ENCODE results near the gene KCNQ1.

The KCNQ1 gene

DNA sequence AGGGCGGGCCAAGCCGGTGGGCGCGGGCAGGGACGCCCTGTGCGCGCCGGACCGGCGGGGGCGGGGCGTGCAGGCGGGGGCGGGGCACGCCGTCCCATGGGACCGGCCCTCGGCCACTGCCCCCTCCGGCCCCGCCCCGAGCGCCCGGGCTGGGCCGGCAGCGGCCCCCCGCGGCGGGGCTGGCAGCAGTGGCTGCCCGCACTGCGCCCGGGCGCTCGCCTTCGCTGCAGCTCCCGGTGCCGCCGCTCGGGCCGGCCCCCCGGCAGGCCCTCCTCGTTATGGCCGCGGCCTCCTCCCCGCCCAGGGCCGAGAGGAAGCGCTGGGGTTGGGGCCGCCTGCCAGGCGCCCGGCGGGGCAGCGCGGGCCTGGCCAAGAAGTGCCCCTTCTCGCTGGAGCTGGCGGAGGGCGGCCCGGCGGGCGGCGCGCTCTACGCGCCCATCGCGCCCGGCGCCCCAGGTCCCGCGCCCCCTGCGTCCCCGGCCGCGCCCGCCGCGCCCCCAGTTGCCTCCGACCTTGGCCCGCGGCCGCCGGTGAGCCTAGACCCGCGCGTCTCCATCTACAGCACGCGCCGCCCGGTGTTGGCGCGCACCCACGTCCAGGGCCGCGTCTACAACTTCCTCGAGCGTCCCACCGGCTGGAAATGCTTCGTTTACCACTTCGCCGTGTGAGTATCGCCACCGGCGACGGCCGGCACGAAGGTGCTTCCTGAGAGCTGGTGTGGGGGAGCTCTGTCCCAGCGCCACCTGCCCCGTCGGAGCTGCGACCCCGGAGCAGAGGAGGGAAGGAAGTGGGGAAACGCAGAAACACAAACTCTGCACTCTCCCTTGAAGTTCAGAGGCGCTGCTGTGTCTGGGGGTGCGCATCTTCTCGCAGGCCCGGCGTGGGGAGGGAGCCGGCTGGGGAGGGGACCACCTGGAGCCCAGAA lies at the start of gene KCNQ1:
Gene KCNQ1, plus strand, starts transcription at position 188 of the 925 bp plus-strand sequence. Its CDS starts 91 bp downstream, at position 279.
- peak; percentile 80 for DNase-seq (ENCODE audit: insufficient read length, low spot score)
- no peak for FAIRE-seq

DNA sequence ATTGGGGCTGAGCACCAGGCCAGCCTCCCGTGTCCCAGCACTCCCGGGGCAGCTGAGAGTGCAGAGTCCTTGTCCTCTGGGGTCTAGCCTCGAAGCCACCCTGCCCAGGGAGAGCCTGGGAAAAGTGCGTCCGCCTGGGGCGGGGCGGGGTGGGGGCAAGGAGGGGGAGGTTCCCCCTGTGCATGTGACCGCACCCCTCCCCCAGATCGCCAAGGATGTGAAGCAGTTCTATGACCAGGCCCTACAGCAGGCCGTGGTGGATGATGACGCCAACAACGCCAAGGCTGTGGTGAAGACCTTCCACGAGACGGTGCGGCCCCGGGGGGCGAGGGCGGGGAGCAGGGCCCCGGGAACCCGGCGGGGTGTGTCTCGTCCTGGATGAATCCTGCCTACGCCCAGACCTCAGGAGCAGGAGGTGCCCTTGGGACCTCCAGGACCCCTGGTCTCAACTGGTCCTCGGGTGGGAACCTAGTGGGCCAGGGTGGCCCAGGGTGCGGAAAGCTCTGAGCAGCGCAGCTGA lies 49.5 kb upstream of the KCNQ1 start:
- no peak for DNase-seq (ENCODE audit: insufficient read length, low spot score)
- FAIRE-seq: no peak

DNA sequence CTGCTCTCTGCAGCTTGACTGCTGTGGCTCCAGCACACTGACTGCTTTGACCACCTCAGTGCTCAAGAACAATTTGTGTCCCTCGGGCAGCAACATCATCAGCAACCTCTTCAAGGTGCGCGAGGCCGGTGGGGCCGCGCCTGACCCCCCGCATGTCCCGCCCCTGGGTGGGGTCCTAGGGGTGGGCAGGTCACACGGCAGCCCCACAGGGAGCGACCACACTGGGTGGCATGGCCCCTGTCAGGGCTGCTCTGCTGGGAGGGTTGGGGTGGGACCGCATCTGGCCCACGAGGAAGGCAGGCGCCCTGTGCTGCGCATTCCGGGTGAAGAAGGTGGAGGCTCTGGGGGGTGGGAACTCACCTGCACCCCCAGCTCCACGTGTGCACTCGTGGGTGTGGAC lies 49.0 kb upstream of the KCNQ1 start:
- no peak for DNase-seq (ENCODE audit: insufficient read length, low spot score)
- FAIRE-seq: no peak

- FAIRE-seq (no peak), DNase-seq (ENCODE audit: insufficient read length, low spot score) (no peak)
These were observed 48.3 kb upstream of the KCNQ1 start for GRCh38 chr11:2396471-2396870.

GRCh38 chr11:2397005-2397404 lies 47.8 kb upstream of the KCNQ1 start:
- FAIRE-seq (no peak), DNase-seq (ENCODE audit: insufficient read length, low spot score) (no peak)

DNA sequence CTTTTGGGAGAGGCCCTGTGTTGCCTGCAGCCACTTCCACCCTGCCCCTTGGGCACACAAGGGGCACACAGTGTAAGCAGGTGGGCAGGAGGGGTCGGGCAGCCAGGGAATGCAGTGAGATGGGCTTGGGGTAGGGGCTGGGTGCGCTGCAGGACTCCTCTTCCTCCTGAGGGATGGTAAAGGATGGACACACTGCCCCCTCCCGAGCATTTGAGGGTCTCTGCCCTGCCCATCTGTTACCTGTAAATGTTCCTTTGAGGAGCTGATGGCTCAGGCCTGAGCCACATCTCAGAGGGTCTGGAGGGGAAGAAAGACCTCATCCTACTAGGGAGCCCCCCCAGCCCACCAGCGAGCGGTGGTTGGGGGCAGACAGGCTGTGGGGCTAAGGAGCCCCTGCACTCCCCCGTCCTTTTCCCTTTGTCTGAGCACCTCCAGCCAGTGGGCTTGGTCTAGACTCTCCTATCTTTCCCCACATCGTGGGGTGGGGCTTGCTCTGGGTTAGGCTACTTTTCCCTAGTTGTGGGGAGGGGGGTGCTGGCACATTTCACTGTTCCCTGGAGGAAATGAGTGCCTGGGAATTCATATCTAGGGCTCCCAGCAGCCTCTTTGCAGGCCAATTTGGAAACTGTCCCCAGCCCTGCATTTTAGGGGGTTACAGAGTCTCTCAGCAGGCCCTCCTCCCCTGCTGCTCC lies 46.0 kb upstream of the KCNQ1 start:
- FAIRE-seq: no peak
- DNase-seq (ENCODE audit: insufficient read length, low spot score): no peak

- FAIRE-seq (no peak), DNase-seq (ENCODE audit: insufficient read length, low spot score) (no peak)
These were observed 45.2 kb upstream of the KCNQ1 start for GRCh38 chr11:2399488-2400068.

DNA sequence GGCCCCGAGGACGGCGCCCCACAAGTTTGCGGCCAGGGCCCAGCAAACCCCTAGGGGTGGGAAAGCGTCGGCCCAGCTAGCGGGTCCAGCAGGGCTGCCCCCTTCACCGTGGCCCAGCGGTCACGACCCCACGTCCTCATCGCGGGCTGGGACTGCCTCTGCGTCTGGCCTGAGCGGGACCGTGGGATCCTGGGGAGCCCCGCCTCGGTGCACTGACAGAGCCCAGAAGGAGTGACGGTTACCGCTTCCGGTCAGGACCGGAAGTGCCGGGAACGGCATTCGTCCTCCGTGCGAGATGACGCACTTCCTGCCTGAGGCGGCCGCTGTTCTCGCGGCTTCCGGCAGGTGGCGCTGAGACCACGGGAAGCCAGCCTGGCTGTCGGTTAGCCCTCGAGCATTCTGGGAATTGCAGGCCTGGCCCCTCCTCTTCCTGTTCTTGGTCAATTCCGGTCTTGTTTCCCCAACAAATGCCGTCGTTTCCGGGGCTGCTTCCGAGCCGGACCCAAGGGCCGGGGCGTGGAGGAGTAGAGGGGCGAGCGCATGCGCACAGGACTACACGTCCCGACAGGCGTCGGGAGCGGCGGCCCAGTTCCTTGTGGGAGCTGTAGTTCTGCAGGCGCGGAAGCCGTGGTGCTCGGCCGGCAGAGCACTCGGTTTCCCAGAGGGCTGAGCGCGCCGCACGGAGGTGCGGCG lies 44.6 kb upstream of the KCNQ1 start, which contains the start of gene TSSC4:
Gene TSSC4, plus strand, starts transcription at position 682 of the 693 bp plus-strand sequence. CDS start 1,884 bp downstream, outside the sequence.
- peak; percentile 99 for FAIRE-seq

GRCh38 chr11:2400762-2401435 lies 43.9 kb upstream of the KCNQ1 start:
- DNase-seq (ENCODE audit: insufficient read length, low spot score) (no peak), FAIRE-seq (no peak)

More for the DNA sequence above, 44.6 kb upstream of the KCNQ1 start, which contains the start of gene TSSC4:
- DNase-seq (ENCODE audit: insufficient read length, low spot score): peak; percentile 100

DNA sequence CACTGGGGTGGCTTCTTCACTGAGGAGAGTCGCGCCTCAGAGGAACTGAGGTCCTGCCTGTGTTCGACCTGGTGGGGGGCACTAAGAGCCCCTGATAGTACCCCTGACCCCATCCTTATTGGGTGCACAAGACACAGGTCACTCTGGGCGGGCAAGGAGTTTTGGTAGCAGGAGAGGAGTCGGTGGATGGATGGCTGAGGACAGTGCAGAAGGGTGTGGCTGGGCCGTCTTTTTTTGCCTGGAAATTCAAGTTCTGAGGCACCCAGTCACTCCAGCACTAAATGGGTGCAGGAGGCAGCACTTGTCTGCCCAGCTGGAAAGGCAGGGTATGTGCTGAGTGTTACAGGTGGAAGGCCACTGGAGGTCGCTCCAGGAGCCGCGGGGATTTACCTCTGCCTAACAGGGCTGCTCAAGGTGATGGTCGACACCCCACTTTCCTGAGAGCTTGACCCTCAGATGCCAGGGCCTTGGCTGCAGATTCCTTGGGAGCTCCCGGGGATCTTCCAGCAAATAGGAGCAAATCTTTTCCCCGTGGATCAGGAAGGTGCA lies 43.3 kb upstream of the KCNQ1 start:
- DNase-seq (ENCODE audit: insufficient read length, low spot score) (no peak), FAIRE-seq (no peak)

DNA sequence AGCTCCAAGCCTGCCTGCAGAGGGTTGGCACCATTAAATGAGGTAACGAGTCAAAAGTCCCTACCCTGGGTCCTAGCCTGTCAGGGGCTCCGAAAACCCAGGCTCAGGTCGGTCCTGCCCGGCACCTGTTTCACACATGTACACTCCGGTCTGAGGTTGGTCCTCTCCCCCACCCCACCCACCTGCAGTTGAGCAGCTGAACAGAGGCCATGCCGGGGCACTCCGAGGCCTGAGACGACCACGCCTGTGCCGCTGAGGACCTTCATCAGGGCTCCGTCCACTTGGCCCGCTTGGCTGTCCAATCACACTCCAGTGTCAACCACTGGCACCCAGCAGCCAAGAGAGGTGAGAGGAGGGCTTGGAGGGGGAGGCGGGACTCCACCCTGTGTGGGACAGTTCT lies 42.7 kb upstream of the KCNQ1 start:
- DNase-seq (ENCODE audit: insufficient read length, low spot score) (no peak), FAIRE-seq (no peak)

DNA sequence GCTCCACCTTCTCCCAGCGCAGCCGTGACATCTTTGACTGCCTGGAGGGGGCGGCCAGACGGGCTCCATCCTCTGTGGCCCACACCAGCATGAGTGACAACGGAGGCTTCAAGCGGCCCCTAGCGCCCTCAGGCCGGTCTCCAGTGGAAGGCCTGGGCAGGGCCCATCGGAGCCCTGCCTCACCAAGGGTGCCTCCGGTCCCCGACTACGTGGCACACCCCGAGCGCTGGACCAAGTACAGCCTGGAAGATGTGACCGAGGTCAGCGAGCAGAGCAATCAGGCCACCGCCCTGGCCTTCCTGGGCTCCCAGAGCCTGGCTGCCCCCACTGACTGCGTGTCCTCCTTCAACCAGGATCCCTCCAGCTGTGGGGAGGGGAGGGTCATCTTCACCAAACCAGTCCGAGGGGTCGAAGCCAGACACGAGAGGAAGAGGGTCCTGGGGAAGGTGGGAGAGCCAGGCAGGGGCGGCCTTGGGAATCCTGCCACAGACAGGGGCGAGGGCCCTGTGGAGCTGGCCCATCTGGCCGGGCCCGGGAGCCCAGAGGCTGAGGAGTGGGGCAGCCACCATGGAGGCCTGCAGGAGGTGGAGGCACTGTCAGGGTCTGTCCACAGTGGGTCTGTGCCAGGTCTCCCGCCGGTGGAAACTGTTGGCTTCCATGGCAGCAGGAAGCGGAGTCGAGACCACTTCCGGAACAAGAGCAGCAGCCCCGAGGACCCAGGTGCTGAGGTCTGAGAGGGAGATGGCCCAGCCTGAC lies 41.7 kb upstream of the KCNQ1 start:
- DNase-seq (ENCODE audit: insufficient read length, low spot score): no peak
- no peak for FAIRE-seq

DNA sequence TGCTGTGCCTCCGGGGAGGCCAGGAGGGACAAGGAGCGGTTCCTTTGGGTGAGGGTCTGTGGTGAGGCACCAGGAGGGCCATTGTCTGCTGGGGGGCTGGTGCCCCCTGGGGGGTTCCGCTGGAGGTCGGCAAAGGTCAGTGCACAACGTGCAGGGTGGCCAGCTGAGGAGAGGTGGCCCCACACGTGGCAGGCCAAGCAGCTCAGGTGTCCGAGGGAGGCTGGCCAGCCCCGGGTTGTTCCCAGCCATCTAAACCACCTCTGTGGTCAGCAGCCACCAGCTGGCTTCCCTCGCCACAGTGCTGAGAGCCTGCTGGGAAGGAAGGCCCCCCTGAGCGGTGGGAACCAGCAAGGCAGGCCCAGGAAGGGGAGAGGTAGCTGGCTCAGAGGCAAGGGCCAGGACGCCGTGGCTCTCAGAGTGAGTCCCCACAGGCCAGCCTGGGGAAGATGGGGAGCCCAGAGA lies 40.0 kb upstream of the KCNQ1 start:
- DNase-seq (ENCODE audit: insufficient read length, low spot score) (no peak), FAIRE-seq (no peak)

DNA sequence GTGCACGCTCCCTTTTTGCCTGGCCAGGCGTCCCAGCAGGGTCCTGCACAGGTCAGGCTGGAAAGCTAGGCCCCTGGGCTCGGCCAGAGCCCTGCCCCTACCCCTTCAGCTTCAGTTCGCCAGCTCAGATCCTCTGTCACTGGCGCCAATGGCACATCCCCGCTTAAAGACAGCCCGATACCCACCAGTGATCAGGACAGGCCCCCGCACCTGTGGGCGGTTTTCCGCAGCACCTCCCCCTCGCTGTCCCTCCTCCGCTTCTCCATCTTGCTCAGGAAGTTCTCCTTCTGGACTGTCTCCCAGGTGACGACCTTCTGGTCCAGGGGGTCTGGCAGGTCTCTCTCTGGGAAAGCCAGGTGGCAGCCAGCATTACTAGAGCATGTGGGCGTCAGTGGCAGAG lies 38.4 kb upstream of the KCNQ1 start:
- DNase-seq (ENCODE audit: insufficient read length, low spot score): no peak
- FAIRE-seq: no peak

DNA sequence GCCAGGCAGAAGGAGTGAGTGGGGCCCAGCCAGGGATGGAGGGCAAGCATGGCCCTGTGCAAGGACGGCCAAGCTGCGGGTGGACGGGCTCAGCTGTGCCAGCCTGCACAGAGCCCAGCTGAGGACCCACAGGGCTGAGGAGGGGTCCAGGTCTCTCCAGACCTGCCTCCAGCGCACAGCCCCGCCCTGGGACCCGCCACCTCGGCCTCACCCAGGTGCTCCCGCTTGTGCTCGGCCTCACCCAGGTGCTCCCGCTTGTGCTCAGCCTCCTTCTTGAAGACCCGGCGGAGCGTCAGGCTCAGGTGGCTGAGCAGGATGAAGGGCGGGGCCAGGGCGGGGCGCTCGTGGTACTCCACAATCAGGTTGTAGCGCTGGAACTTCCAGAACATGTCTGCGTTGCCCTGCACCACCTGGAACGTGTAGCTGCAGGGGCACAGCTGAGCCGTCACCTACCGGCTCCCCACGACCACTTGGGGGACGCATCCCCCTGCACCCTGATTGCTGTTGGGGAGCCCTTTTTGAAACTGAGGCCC lies 37.9 kb upstream of the KCNQ1 start:
- FAIRE-seq: no peak
- DNase-seq (ENCODE audit: insufficient read length, low spot score): no peak

- FAIRE-seq (no peak), DNase-seq (ENCODE audit: insufficient read length, low spot score) (no peak)
These were observed 36.1 kb upstream of the KCNQ1 start for GRCh38 chr11:2408671-2409070.

GRCh38 chr11:2409126-2409525 lies 35.7 kb upstream of the KCNQ1 start:
- DNase-seq (ENCODE audit: insufficient read length, low spot score) (no peak), FAIRE-seq (no peak)

DNA sequence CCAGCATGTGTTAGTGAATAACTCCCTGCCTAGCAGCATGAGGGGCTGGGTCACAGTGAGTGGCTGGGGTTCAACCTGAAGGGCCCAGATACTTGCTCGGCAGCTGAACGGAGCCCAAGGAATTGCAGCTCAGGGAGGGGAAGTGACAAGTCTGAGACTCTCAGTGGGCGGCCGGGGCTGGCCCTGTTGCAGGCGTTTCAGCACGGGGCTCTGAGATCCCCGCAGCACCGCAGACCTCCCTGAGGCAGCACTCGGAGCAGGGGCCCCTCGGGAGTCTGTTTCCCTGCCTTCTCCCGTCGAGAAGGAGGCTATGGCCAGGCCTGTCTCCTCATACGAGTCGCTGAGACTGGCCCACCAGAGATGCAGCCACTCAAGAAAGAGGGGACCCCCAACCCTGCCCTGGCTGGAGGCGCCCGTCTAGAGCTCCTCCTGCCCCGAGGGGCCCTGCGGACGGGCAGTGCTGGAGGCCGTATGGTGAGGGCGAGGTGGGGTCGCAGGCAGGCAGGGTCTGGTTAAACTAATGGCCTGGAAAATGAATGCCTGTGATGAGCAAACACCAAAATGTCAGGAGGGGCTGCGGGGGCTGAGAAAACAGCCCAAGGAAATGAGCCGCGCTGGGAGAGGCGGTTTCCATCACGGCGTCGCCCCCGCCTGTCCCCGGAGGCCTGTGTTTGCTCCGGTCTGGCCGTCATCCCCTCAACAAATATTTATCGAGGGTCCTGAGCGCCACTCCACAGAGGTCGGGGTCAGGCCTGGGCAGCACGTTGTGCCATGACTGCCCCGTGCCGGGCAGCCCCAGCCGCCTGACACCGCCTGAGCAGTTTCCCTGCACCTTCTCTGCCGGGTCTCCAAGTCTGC lies 35.0 kb upstream of the KCNQ1 start:
- FAIRE-seq (no peak), DNase-seq (ENCODE audit: insufficient read length, low spot score) (no peak)
